Skin epidermis (tissue), 12 donors: ENCODE results near the gene PCMTD2.
"Not testable (repeated sequence)": the region's sequence is repeated elsewhere in the genome, so short reads cannot be mapped to it uniquely, and the experiment has no call there.

Experiments
- H3K27ac ChIP-seq, 21 experiments: fragments of 200-600 bp; sonication (generic) in 11 of 21; one replicate each; pipeline ENCODE4 v1.5.0; 2020; ENCODE audit warnings: mild to moderate bottlenecking in 3 of 21, inconsistent platforms in 2 of 21, moderate library complexity in 2 of 21
- H3K4me3 ChIP-seq, 7 experiments: fragments of 200-600 bp; sonication (generic) in 2 of 7; one replicate each; pipeline ENCODE4 v1.5.0; 2020; ENCODE audit warnings: inconsistent platforms in 2 of 7, mild to moderate bottlenecking in 2 of 7, moderate library complexity in 1 of 7

The PCMTD2 gene

GRCh38 chr20:64278317-64278681 lies 22.8 kb downstream of the PCMTD2 start:
- Histone ChIP-seq H3K4me3 (no peak overlapping the region), H3K27ac (no peak overlapping the region)

GRCh38 chr20:64279826-64280459 lies 24.4 kb downstream of the PCMTD2 start:
- Histone ChIP-seq H3K27ac (no peak overlapping the region), H3K4me3 (no peak overlapping the region)

GRCh38 chr20:64280460-64280843 lies 24.9 kb downstream of the PCMTD2 start:
- Histone ChIP-seq H3K4me3 (no peak overlapping the region), H3K27ac (no peak overlapping the region)

- Histone ChIP-seq H3K27ac (no peak overlapping the region), H3K4me3 (no peak overlapping the region)
These were observed 28.1 kb downstream of the PCMTD2 start for GRCh38 chr20:64283646-64284045.

- not testable (repeated sequence) for H3K27ac ChIP-seq, H3K4me3 ChIP-seq
These were observed 30.3 kb downstream of the PCMTD2 start for GRCh38 chr20:64285579-64286446.

- not testable (repeated sequence) for H3K27ac ChIP-seq, H3K4me3 ChIP-seq
These were observed 31.1 kb downstream of the PCMTD2 start for GRCh38 chr20:64286447-64287263.

GRCh38 chr20:64287264-64287590 lies 31.7 kb downstream of the PCMTD2 start:
- not testable (repeated sequence) for H3K27ac ChIP-seq, H3K4me3 ChIP-seq

GRCh38 chr20:64292167-64292566 lies 36.6 kb downstream of the PCMTD2 start:
- H3K27ac ChIP-seq, H3K4me3 ChIP-seq: not testable (repeated sequence)

GRCh38 chr20:64303086-64303485 lies 47.5 kb downstream of the PCMTD2 start:
- not testable (repeated sequence) for H3K27ac ChIP-seq, H3K4me3 ChIP-seq

- H3K4me3 ChIP-seq, H3K27ac ChIP-seq: not testable (repeated sequence)
These were observed 58.2 kb downstream of the PCMTD2 start for GRCh38 chr20:64313761-64314160.

GRCh38 chr20:64315381-64315780 lies 59.8 kb downstream of the PCMTD2 start:
- not testable (repeated sequence) for H3K4me3 ChIP-seq, H3K27ac ChIP-seq

GRCh38 chr20:64315884-64316283 lies 60.3 kb downstream of the PCMTD2 start:
- H3K27ac ChIP-seq, H3K4me3 ChIP-seq: not testable (repeated sequence)

- peak overlapping the region in 2 of 7 experiments; percentile 22 to 35 for H3K4me3 ChIP-seq
- not testable (repeated sequence) for H3K27ac ChIP-seq
These were observed 61.0 kb downstream of the PCMTD2 start for GRCh38 chr20:64316415-64317083.

GRCh38 chr20:64317331-64317730 lies 61.8 kb downstream of the PCMTD2 start:
- not testable (repeated sequence) for H3K27ac ChIP-seq, H3K4me3 ChIP-seq

GRCh38 chr20:64318056-64318455 lies 62.5 kb downstream of the PCMTD2 start:
- H3K27ac ChIP-seq, H3K4me3 ChIP-seq: not testable (repeated sequence)

- H3K27ac ChIP-seq, H3K4me3 ChIP-seq: not testable (repeated sequence)
These were observed 66.7 kb downstream of the PCMTD2 start for GRCh38 chr20:64322031-64322789.
